GM12801 (cell line): ENCODE results near the gene CUX1.

ENCODE experiments used
- TF ChIP-seq, protein P1 (sequence below): IDR thresholded peaks from one replicate; pipeline ENCODE4 v1.5.1; 2011; ENCODE audit warnings: control low read depth; ENCODE audit not compliant: insufficient read length; ENCODE audit errors: extremely low read depth

Gene CUX1

DNA sequence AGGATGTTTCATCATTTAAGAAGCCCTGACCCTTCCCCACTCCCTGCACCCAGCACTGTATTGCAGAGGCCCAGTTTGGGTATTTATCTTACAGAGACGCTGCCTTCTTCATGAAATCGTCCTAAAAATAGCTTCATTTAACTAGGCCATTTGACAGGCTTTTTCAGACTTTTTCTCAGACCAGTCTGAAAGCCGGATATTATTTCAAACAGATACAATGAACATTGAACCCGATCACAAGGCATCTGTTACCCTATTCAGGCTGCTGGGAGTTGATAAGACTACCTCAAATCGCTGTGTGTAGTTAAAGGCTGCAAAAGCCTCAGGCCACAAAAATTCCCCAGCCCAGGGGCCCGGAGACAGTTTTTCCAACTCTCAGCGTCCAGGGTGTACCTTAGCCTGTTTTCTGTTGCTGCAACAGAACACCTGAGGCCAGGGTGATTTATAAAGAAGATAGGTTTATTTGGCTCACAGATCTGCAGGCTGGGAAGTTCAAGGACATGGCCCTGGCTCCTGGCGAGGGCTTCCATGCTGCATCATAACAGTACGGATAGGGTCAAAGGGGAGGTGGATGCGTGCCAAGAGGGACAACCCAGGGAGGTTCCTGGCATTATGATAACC, 338.5 kb downstream of the CUX1 start:
- TF ChIP-seq, protein P1, sequence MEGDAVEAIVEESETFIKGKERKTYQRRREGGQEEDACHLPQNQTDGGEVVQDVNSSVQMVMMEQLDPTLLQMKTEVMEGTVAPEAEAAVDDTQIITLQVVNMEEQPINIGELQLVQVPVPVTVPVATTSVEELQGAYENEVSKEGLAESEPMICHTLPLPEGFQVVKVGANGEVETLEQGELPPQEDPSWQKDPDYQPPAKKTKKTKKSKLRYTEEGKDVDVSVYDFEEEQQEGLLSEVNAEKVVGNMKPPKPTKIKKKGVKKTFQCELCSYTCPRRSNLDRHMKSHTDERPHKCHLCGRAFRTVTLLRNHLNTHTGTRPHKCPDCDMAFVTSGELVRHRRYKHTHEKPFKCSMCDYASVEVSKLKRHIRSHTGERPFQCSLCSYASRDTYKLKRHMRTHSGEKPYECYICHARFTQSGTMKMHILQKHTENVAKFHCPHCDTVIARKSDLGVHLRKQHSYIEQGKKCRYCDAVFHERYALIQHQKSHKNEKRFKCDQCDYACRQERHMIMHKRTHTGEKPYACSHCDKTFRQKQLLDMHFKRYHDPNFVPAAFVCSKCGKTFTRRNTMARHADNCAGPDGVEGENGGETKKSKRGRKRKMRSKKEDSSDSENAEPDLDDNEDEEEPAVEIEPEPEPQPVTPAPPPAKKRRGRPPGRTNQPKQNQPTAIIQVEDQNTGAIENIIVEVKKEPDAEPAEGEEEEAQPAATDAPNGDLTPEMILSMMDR, result no peak

DNA sequence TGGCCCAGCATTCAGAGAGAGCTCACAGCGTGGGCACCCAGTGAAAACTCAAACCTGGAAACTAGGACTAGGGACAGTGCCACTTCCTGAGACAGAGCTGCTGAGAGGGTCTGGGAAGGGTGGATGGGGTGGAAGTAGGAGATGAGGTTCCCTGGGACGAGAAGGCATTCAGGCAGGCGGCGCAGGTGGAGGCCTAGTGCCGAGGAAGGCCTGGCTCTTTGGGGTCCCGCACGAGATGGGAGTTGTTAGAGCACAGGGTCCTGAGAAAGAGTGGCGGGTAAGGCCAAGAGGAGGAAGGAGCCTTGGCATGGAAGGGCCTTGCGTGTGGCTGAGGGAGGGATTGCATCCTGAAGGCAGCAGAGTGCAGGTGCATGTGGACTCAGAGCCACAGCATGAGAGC, 339.4 kb downstream of the CUX1 start:
- TF ChIP-seq, protein P1, result no peak

DNA sequence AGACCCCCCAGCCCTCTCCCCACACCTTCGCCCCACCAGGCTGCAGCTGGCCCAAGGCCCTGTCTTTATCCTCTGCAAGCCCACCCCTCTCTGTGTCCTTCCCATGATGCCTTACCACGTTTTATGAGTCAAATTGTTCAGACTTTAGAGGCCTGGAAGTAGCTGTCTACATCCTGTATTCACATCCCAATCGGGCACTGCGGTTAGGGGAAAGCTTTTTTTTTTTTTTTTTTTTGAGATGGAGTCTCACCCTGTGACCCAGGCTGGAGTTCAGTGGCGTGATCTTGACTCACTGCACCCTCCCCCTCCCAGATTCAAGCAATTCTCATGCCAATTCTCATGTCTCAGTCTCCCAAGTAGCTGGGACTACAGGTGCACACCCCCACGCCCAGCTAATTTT, 347.7 kb downstream of the CUX1 start:
- TF ChIP-seq, protein P1, result no peak

DNA sequence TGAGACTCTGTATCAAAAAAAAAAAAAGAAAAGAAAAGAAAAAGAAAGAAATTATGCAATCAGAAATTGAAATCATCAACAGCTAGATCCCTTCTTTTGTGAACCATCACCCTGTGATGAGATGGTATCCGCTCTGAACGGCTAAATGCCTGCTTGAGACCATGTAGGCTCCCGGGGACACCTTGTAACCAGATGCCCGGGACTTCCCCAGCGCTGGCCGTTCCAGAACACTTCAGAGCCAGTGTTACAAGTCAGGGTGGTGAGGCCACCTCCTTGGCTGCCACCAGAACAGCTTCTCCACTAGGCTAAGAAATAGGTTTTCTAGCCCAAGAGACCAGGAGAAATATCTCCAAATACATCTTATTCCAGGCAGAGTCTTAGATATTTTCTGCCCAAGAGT, 349.8 kb downstream of the CUX1 start:
- TF ChIP-seq, protein P1, result no peak

DNA sequence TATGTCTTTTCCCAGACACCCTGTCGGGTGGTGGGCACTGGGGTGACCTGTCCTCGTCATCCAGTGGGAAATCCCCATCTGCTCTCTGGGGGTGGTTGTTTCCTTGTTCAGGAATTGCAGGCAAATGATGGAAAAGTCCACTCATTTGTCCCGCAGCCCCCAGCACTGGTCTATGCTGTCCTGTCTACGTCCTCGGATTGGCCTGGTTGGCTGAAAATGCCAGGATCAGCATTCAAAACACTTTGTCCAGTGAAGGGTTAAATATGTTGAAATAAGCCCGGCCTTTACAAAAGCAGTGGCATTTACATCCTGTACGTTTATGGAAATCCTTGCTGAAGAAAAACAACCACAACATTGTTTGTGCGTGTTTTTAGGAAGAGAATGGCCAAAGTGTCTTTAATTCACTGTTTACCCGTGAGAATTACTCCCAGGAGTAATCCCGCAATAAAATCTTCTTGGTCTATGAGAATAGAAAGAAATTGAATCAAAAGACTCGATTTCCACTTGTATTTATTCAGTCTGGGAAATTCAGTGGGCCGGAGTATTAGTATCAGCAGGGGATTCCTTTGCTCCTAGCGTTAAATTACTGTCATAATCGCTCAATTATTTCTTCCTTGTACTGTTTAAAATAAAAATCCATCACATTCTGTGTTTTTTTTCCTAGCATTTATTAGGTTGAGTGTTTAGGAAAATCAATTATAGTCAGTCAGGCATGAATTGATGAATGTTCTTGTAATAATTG, 352.4 kb downstream of the CUX1 start:
- TF ChIP-seq, protein P1, result no peak

DNA sequence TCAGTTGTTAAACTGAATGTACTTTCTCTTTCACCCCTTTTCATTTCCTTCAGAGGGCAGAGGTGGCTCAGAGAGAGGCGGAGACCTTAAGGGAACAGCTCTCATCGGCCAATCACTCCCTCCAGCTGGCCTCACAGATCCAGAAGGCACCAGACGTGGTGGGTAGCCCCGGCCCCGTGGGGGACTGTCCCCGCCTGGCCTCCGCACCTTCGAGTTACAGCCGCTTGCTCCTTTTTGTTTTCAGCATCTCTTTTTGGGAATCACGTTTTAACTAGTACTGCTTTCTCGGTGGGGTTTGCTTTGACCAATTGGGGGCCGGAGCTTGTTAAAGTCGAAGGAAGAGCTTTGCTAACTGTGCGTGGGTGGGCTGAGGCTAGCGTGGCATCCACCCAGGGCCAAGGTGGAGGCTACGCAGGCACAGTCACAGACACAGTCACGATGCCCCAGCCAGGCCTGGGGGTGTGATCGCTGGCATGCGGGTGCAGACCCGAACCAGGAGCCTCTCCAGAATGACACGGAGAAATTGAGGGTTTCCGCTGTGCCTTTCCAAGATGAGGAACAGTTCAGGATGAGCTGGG, 353.1 kb downstream of the CUX1 start:
- TF ChIP-seq, protein P1, result no peak

DNA sequence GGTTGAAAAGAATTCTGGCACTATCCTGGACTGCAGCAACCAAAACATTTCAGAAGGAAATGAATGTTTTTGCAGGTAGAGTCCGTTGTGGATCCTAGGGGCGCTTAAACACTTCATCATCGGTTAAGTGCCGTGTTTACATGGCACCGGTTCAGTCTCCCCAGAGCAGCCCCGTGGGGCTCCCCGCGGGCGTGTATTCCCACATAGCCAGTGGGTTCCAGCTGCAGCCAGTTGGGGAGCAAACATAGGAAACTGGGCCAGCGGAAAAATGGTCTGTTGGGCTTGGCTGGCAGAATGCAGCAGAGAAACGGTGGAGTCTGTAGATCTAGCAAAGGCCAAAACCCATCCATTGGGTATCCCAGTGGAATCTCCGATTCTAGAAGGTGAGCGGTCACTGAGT, 356.2 kb downstream of the CUX1 start:
- TF ChIP-seq, protein P1, result no peak
